Hepatocyte (in vitro differentiated cells): ENCODE measurements around the gene CATSPERD. TPM values are rescaled to one million over a fixed set of nuclear protein-coding genes. Genes with fewer than 3 reads are reported as not detected.

Experiments used
- DNase-seq: peaks from one replicate; pipeline ENCODE4 v3.0.0-alpha.2; 2016; ENCODE audit warnings: low spot score
- H2AFZ ChIP-seq: fragments of 200-600 bp; sonication (generic); 2 replicates; pipeline ENCODE4 v1.6.0; 2016; ENCODE audit warnings: antibody characterized with exemption, mild to moderate bottlenecking
- H3K27ac ChIP-seq: fragments of 200-600 bp; sonication (generic); 2 replicates; pipeline ENCODE4 v1.5.1; 2016; ENCODE audit warnings: mild to moderate bottlenecking
- H3K27me3 ChIP-seq: fragments of 200-600 bp; sonication (generic); 2 replicates; pipeline ENCODE4 v1.6.1; 2016
- H3K36me3 ChIP-seq: fragments of 200-600 bp; sonication (generic); replicated peaks from 2 replicates; pipeline ENCODE4 v1.5.1; 2016; ENCODE audit warnings: low read depth; ENCODE audit not compliant: insufficient read depth
- H3K4me1 ChIP-seq: fragments of 200-600 bp; sonication (generic); 2 replicates; pipeline ENCODE4 v1.5.1; 2016; ENCODE audit warnings: mild to moderate bottlenecking, moderate library complexity; ENCODE audit not compliant: insufficient read depth
- H3K4me2 ChIP-seq: fragments of 200-600 bp; sonication (generic); 2 replicates; pipeline ENCODE4 v1.6.0; 2016
- H3K4me3 ChIP-seq: fragments of 200-600 bp; sonication (generic); 2 replicates; pipeline ENCODE4 v1.5.1; 2016; ENCODE audit warnings: mild to moderate bottlenecking
- H3K79me2 ChIP-seq: fragments of 200-600 bp; sonication (generic); 2 replicates; pipeline ENCODE4 v1.6.0; 2017; ENCODE audit warnings: mild to moderate bottlenecking
- H3K9me2 ChIP-seq: fragments of 200-600 bp; sonication (generic); replicated peaks from 2 replicates; pipeline ENCODE4 v1.6.0; 2017; ENCODE audit warnings: mild to moderate bottlenecking; ENCODE audit not compliant: insufficient read depth
- H3K9me3 ChIP-seq: fragments of 200-600 bp; sonication (generic); 2 replicates; pipeline ENCODE4 v1.5.1; 2016; ENCODE audit warnings: low read depth, mild to moderate bottlenecking
- H4K20me1 ChIP-seq: fragments of 200-600 bp; sonication (generic); 2 replicates; pipeline ENCODE4 v1.6.0; 2016; ENCODE audit warnings: mild to moderate bottlenecking; ENCODE audit not compliant: insufficient read depth, poor library complexity, severe bottlenecking
- EZH2 ChIP-seq: fragments of 200-600 bp; sonication (generic); IDR thresholded peaks from 2 replicates; pipeline ENCODE4 v1.6.1; 2016; ENCODE audit warnings: antibody characterized with exemption, mild to moderate bottlenecking, borderline replicate concordance
- EZH2phosphoT487 ChIP-seq: fragments of 200-600 bp; sonication (generic); IDR thresholded peaks from one replicate; pipeline ENCODE4 v1.6.1; 2018; ENCODE audit warnings: antibody characterized with exemption, mild to moderate bottlenecking, low read depth, moderate library complexity; ENCODE audit not compliant: unreplicated experiment, severe bottlenecking
- WGBS: methylation state at CpG from one replicate; pipeline ENCODE4 v1.1.6; 2016; ENCODE audit warnings: low lambda C conversion rate; ENCODE audit errors: missing lambda C conversion rate; 5-methylcytosine and 5-hydroxymethylcytosine counted together
- polyA plus RNA-seq: library from polyadenylated mRNA; unstranded; fragments of >200 nt; fragmentation: Nextera tagmentation; extraction: Ambion mirVana; gene quantifications from 2 replicates; pipeline ENCODE4 v1.2.1, GENCODE V29; 2016
- total RNA-seq: library from RNA; depleted of rRNA; stranded (reverse); fragments of >200 nt; gene quantifications from 2 replicates; pipeline ENCODE4 v1.2.3, GENCODE V29; 2014
- TF ChIP-seq, protein P1 (sequence below): fragments of 200-600 bp; sonication (generic); IDR thresholded peaks from 2 replicates; pipeline ENCODE4 v1.5.1; 2016; ENCODE audit warnings: antibody characterized with exemption, mild to moderate bottlenecking; ENCODE audit not compliant: poor library complexity

CATSPERD gene
- total and polyA plus RNA-seq, 2 experiments from 2014 or later = not detected

GRCh38 chr19:5784581-5785147 is 64.2 kb downstream of the CATSPERD start, which contains the start of gene PRR22:
PRR22 (minus strand) TSS chr19:5784746; CDS start chr19:5784660, 86 bp downstream.
- no peaks in the 10 kb centered on the region for H4K20me1 ChIP-seq
- H3K4me1 ChIP-seq = no peaks in the 10 kb centered on the region
- H2AFZ ChIP-seq = no peak within 1 kb of the TSS
- DNase-seq = no peak
- H3K9me2 ChIP-seq = no peaks in the 10 kb centered on the region
- no peaks in the 10 kb centered on the region for H3K79me2 ChIP-seq
- H3K9me3 ChIP-seq = no peaks in the 10 kb centered on the region
- no peak within 1 kb of the TSS for H3K4me2 ChIP-seq
- no peaks in the 10 kb centered on the region for H3K36me3 ChIP-seq
- no peak within 1 kb of the TSS for H3K27ac ChIP-seq
- TF ChIP-seq EZH2 (no peak), EZH2phosphoT487 (no peak)
- TF ChIP-seq, protein P1, sequence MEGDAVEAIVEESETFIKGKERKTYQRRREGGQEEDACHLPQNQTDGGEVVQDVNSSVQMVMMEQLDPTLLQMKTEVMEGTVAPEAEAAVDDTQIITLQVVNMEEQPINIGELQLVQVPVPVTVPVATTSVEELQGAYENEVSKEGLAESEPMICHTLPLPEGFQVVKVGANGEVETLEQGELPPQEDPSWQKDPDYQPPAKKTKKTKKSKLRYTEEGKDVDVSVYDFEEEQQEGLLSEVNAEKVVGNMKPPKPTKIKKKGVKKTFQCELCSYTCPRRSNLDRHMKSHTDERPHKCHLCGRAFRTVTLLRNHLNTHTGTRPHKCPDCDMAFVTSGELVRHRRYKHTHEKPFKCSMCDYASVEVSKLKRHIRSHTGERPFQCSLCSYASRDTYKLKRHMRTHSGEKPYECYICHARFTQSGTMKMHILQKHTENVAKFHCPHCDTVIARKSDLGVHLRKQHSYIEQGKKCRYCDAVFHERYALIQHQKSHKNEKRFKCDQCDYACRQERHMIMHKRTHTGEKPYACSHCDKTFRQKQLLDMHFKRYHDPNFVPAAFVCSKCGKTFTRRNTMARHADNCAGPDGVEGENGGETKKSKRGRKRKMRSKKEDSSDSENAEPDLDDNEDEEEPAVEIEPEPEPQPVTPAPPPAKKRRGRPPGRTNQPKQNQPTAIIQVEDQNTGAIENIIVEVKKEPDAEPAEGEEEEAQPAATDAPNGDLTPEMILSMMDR = no peak
- no peaks in the 10 kb centered on the region for H3K27me3 ChIP-seq
- no peak within 1 kb of the TSS for H3K4me3 ChIP-seq
- WGBS = 97% methylated on average over 11 of the region's 15 CpGs

DNA sequence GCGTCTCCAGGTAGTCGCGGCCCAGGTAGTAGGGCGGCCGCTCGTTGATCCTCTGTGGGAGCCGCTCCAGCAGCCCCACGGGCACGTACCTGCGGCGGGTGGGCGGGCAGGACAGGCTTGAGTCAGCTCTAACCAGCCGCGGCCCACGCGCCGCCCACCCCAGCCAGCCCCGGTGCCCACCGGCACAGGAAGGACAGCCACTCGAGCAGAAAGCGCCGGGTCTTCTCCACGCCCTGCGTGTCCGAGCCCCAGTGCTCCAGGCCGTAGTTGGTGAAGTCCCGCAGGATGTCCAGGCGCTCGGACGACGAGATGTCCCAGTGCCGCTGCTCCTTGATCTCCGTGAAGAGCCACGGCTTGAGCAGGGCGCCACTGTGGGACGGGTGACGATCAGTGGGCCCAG is 65.0 kb downstream of the CATSPERD start:
- Histone ChIP-seq H3K4me2 (no peak overlapping the region), H2AFZ (no peak overlapping the region), H4K20me1 (peaks cover 4% of the 10 kb centered on the region), H3K4me3 (no peak overlapping the region), H3K79me2 (peaks cover 4% of the 10 kb centered on the region), H3K9me2 (no peaks in the 10 kb centered on the region), H3K27me3 (no peaks in the 10 kb centered on the region), H3K4me1 (peaks cover 5% of the 10 kb centered on the region), H3K9me3 (no peaks in the 10 kb centered on the region), H3K36me3 (no peaks in the 10 kb centered on the region), H3K27ac (no peak overlapping the region)
- no peak for TF ChIP-seq EZH2
- TF ChIP-seq, protein P1 = no peak
- TF ChIP-seq EZH2phosphoT487 = no peak
- 97% methylated on average over 32 of the region's 37 CpGs for WGBS
- DNase-seq = no peak

DNA sequence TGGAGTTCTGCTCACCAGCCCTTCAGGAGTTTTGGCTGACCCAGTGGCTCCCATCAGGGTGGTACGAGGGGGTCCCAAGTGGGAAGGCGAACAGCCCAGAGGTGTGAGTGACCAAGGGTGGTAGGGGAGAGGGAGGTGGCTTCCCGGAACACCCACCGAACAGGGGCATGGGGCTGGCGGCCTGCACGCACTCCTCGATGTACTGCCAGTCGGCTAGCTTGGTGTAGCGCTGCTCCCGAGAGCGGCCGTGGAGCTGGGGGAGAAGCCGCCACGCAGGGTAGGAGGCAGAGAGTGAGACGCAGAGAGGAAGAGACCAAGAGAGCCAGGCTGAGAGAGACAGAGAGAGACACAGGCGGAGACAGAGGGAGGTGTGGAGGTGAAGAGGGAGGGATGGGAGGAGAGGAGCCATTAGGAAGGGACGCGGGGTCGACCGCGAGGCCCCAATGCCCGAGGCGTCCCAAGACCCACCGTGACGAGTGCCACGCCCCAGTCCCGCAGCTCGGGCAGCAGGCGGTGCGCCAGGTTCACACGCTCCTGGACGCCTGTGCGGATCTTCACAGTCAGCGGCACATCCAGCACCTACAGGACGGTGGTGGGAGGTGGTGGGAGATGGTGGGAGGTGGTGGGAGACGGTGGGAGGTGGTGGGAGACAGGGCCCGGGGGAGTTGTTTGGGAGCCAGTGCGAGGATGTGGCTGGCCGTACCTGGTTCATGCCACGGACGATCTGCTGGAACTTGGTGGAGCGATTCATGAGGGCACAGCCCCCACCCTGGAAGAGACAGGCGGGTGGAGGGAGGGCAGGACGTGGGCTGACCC is 66.4 kb downstream of the CATSPERD start:
- H3K79me2 ChIP-seq = peaks cover 4% of the 10 kb centered on the region
- H3K4me3 ChIP-seq = no peak overlapping the region
- peaks cover 4% of the 10 kb centered on the region for H4K20me1 ChIP-seq
- H2AFZ ChIP-seq = no peak overlapping the region
- H3K4me1 ChIP-seq = peaks cover 5% of the 10 kb centered on the region
- no peaks in the 10 kb centered on the region for H3K36me3 ChIP-seq
- H3K9me2 ChIP-seq = no peaks in the 10 kb centered on the region
- H3K27me3 ChIP-seq = no peaks in the 10 kb centered on the region
- H3K9me3 ChIP-seq = no peaks in the 10 kb centered on the region
- 96% methylated on average over 36 of the region's 44 CpGs for WGBS
- no peak overlapping the region for H3K4me2 ChIP-seq
- no peak for DNase-seq
- H3K27ac ChIP-seq = no peak overlapping the region
- TF ChIP-seq EZH2phosphoT487 (no peak), EZH2 (no peak)
- TF ChIP-seq, protein P1 = no peak
